G401.6 (cell line): ENCODE results near the gene AXL.
"Not testable (repeated sequence)": the region's sequence is repeated elsewhere in the genome, so short reads cannot be mapped to it uniquely, and the experiment has no call there.

Experiments
- FAIRE-seq: peaks from 2 replicates; lab custom pipeline; 2012; peaks lifted over from hg19 to GRCh38; lab: Jason Lieb, UNC

The AXL gene

DNA sequence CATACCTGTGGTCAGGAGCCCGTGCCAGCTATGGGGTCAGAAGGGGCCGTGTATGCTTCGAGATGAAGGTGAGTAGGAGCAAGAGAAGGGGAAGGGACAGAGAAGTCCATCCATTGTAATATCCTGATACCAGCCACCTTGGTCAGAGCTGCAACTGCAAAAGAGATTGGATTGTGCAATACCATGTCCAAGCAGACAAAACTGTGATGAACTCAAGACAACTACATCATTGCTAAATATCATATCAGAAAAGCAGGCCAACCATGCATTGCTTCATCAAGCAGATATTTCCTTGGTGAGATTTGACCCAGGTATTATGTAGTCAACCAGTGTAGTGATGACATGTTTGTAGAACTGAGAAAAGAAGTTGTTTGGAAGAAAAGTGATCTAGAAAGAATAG lies 57.2 kb downstream of the AXL start:
- FAIRE-seq, result no peak

- FAIRE-seq, result no peak
Measured at GRCh38 chr19:41278478-41278877, 59.5 kb downstream of the AXL start.

GRCh38 chr19:41288673-41289530 lies 69.9 kb downstream of the AXL start:
- FAIRE-seq, result no peak

DNA sequence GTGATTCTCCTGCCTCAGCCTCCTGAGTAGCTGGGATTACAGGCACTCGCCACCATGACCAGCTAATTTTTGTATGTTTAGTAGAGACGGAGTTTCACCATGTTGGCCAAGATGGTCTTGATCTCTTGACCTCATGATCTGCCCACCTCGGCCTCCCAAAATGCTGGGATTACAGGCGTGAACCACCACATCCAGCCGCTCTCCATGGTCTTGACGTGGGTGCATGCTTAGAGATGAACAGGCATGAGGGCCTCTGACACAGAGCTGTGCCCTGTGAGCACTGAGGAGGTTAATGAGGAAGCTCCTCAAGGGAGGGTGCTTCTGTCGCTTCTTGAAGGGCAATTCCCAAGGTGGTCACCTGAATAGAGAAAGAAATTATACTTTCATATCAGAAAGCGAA lies 70.8 kb downstream of the AXL start:
- FAIRE-seq, result not testable (repeated sequence)

GRCh38 chr19:41294393-41294792 lies 75.4 kb downstream of the AXL start:
- no peak for FAIRE-seq

- FAIRE-seq, result no peak
Measured at GRCh38 chr19:41295499-41295898, 76.5 kb downstream of the AXL start.

DNA sequence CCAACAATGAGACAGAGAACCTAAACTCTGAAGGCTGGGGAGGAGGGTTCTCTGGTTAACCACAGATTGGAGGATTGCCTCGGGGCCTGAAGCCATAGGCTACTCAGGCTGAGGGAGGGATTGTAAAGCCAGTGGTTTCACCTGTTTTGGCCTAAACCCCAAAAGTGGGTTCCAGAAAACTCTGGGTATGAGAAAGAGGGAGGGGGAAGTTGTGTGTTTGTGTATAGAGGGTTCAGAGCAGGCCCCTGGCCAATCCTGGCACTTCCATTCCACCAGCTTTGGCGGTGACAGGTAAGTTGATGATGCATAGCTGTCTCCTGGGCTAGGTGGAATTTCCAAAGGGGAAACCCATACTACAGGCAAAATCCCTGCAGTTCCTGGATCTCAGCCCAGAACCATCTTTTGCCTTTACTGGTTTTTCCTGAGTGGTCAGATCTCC lies 77.4 kb downstream of the AXL start:
- no peak for FAIRE-seq

- no peak for FAIRE-seq
Measured at GRCh38 chr19:41297628-41298347, 78.8 kb downstream of the AXL start.

DNA sequence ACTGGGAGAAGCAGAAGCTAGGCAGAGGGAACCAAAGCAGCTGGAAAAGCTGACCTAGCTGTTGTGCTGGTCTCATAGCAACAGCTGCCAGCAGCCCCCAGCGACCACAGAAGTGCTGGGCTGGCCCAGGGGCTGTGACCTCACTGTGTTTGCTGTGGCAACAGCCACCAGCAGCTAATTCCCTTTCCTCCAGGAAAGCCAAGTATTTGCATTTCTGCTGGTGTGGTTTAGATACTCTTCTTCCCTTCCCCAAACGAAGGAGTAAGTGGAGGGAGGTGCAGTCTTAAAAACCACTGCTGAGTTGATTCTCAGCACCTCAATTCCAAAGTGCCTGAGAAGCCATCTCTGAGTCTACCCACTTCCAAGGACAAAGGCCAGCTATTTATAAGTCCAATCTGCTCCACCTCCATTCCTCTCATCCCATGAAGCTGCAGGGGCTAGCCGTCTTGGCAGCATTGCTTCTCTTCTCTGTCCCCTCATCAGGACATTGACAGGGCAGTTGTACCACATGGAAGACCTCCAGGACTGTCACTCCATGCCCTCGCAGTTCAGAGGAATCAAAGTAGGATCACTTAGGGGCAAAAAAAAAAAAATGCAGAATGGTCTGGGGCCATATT lies 79.4 kb downstream of the AXL start:
- FAIRE-seq, result no peak

- no peak for FAIRE-seq
Measured at GRCh38 chr19:41299046-41299754, 80.2 kb downstream of the AXL start.

GRCh38 chr19:41299755-41300089 lies 80.7 kb downstream of the AXL start:
- FAIRE-seq, result no peak

- FAIRE-seq, result no peak
Measured at GRCh38 chr19:41300555-41300954, 81.5 kb downstream of the AXL start.

- FAIRE-seq, result no peak
Measured at GRCh38 chr19:41302624-41303351, 83.8 kb downstream of the AXL start.

DNA sequence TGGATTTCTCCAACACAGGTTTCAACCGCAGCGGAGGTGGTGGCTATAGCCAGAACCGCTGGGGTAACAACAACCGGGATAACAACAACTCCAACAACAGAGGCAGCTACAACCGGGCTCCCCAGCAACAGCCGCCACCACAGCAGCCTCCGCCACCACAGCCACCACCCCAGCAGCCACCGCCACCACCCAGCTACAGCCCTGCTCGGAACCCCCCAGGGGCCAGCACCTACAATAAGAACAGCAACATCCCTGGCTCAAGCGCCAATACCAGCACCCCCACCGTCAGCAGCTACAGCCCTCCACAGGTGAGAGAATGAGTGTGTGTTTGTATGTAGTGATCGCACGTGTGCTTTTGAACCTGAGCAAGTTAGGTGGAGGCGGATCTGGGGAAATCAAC lies 84.9 kb downstream of the AXL start:
- FAIRE-seq, result no peak

GRCh38 chr19:41304706-41305483 lies 85.9 kb downstream of the AXL start:
- FAIRE-seq, result no peak

GRCh38 chr19:41305927-41306793 lies 87.1 kb downstream of the AXL start:
- FAIRE-seq, result no peak

GRCh38 chr19:41307090-41307875 lies 88.3 kb downstream of the AXL start:
- no peak for FAIRE-seq

GRCh38 chr19:41307954-41308449 lies 89.0 kb downstream of the AXL start:
- no peak for FAIRE-seq
